ENCODE results near the gene ZNF549.
"Not testable (repeated sequence)": the region's sequence is repeated elsewhere in the genome, so short reads cannot be mapped to it uniquely, and the experiment has no call there.

The ZNF549 gene

GRCh38 chr19:57527136-57527881, at the start of gene ZNF549:
TSS of gene ZNF549 (plus strand) at chr19:57527356. CDS start at chr19:57527574, 218 bp downstream.
- DNase-seq (peak; percentile 87), ATAC-seq (replicated peaks) (peak; percentile 100)
- H3K4me3 Mint-ChIP-seq = peak within 1 kb of the TSS; percentile 93 to 96
- H3K4me1 Mint-ChIP-seq = peaks cover 14% of the 10 kb centered on the region in 2 donors
- peaks cover 21 to 25% of the 10 kb centered on the region in 2 donors for H3K36me3 Mint-ChIP-seq
- peak within 1 kb of the TSS; percentile 94 for H3K27ac Mint-ChIP-seq
- peaks cover under 1 to 3% of the 10 kb centered on the region in 2 donors for H3K9me3 Mint-ChIP-seq
- no peaks in the 10 kb centered on the region for H3K27me3 Mint-ChIP-seq

GRCh38 chr19:57487477-57488298, 39.5 kb upstream of the ZNF549 start, which contains the start of gene ZNF419:
TSS of gene ZNF419 (plus strand) at chr19:57487750. CDS start at chr19:57487951, 201 bp downstream.
- peaks cover 25 to 49% of the 10 kb centered on the region in 2 donors for H3K36me3 Mint-ChIP-seq
- H3K4me1 Mint-ChIP-seq = peaks cover 12 to 26% of the 10 kb centered on the region in 2 donors
- not testable (repeated sequence) for H3K27me3 Mint-ChIP-seq
- ATAC-seq (replicated peaks) (peak; percentile 99), DNase-seq (peak; percentile 91)
- peak within 1 kb of the TSS; percentile 52 for H3K27ac Mint-ChIP-seq
- H3K4me3 Mint-ChIP-seq = peak within 1 kb of the TSS; percentile 59 to 68
- peaks cover 14 to 21% of the 10 kb centered on the region in 2 donors for H3K9me3 Mint-ChIP-seq

DNA sequence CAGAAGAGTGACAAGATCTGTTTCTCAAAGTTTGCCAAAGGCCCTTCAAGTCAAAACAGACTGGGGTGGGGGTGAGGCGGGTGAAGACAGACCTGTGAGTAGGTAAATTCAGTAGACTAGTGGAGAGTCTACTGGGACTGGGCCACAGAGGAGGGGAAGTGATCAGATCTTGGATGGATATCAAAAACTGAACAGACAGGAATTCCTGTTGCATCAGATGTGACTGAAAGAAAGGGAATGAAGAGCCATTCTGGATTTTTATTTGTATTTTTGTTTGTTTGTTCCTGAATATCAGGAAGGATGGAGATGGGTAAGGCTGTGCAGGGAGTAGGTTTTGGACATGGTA, 38.9 kb upstream of the ZNF549 start:
- not testable (repeated sequence) for DNase-seq, H3K27me3 Mint-ChIP-seq
- H3K36me3 Mint-ChIP-seq = peaks cover 31 to 55% of the 10 kb centered on the region in 2 donors
- peaks cover 14 to 21% of the 10 kb centered on the region in 2 donors for H3K9me3 Mint-ChIP-seq
- H3K4me1 Mint-ChIP-seq = peaks cover 12 to 26% of the 10 kb centered on the region in 2 donors
- peak in 1 of 2 donors; percentile 18 for ATAC-seq (replicated peaks)
- peak overlapping the region; percentile 59 to 68 for H3K4me3 Mint-ChIP-seq
- peak overlapping the region; percentile 52 for H3K27ac Mint-ChIP-seq

DNA sequence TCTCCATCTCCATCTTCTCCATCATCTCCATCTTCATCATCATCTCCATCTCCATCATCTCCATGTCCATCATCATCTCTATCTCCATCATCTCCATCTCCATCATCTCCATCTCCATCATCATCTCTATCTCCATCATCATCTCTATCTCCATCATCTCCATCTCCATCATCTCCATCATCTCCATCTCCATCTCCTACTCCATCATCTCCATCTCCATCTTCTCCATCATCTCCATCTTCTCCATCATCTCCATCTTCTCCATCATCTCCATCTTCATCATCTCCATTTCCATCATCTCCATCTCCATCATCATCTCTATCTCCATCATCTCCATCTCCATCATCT, 27.9 kb upstream of the ZNF549 start:
- H3K27me3 Mint-ChIP-seq; DNase-seq; ATAC-seq (replicated peaks): not testable (repeated sequence)
- Mint-ChIP-seq H3K4me3 (peak overlapping the region; percentile 69 to 81), H3K27ac (peak overlapping the region; percentile 81), H3K36me3 (peaks cover 42 to 55% of the 10 kb centered on the region in 2 donors), H3K4me1 (peaks cover 22 to 38% of the 10 kb centered on the region in 2 donors), H3K9me3 (peaks cover 16 to 19% of the 10 kb centered on the region in 2 donors)

- Mint-ChIP-seq H3K36me3 (peaks cover 38 to 53% of the 10 kb centered on the region in 2 donors), H3K4me1 (peaks cover 22 to 38% of the 10 kb centered on the region in 2 donors), H3K4me3 (peak within 1 kb of the TSS; percentile 69 to 81), H3K9me3 (peaks cover 16 to 19% of the 10 kb centered on the region in 2 donors), H3K27ac (peak within 1 kb of the TSS; percentile 81)
- H3K27me3 Mint-ChIP-seq = not testable (repeated sequence)
- ATAC-seq (replicated peaks) (peak; percentile 99), DNase-seq (peak; percentile 93)
These were observed 27.3 kb upstream of the ZNF549 start, which contains the start of gene ZNF773 for GRCh38 chr19:57499680-57500395. TSS of gene ZNF773 (plus strand) at chr19:57499938. CDS start at chr19:57500081, 143 bp downstream.

- Mint-ChIP-seq H3K9me3 (peaks cover 16 to 19% of the 10 kb centered on the region in 2 donors), H3K4me3 (peak overlapping the region; percentile 69 to 81), H3K27ac (peak overlapping the region; percentile 81), H3K4me1 (peaks cover 22 to 38% of the 10 kb centered on the region in 2 donors), H3K36me3 (peaks cover 39 to 52% of the 10 kb centered on the region in 2 donors)
- H3K27me3 Mint-ChIP-seq, DNase-seq: not testable (repeated sequence)
- peak in 1 of 2 donors; percentile 18 for ATAC-seq (replicated peaks)
These were observed 26.8 kb upstream of the ZNF549 start for GRCh38 chr19:57500400-57500799.

DNA sequence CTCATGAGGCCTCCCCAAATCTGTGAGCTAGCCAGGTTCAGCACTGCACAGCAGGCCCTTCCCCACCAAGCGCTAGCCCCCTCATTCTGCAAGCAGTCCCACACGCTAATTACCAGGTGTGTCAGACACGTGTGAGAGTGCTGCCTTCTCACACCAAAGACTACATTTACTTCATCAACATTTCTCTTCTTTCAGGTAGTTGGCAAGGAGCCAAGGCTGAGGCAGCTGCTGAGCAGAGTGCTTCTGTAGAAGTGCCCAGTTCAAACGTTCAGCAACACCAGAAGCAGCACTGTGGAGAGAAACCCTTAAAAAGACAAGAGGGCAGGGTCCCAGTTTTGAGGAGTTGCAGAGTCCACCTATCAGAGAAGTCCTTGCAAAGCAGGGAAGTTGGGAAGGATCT, 21.0 kb upstream of the ZNF549 start:
- DNase-seq (no peak), ATAC-seq (replicated peaks) (no peak)
- Mint-ChIP-seq H3K4me3 (no peak overlapping the region), H3K36me3 (peaks cover 73 to 84% of the 10 kb centered on the region in 2 donors), H3K27me3 (no peaks in the 10 kb centered on the region), H3K9me3 (peaks cover 20 to 22% of the 10 kb centered on the region in 2 donors), H3K4me1 (peaks cover 10 to 22% of the 10 kb centered on the region in 2 donors), H3K27ac (no peak overlapping the region)

DNA sequence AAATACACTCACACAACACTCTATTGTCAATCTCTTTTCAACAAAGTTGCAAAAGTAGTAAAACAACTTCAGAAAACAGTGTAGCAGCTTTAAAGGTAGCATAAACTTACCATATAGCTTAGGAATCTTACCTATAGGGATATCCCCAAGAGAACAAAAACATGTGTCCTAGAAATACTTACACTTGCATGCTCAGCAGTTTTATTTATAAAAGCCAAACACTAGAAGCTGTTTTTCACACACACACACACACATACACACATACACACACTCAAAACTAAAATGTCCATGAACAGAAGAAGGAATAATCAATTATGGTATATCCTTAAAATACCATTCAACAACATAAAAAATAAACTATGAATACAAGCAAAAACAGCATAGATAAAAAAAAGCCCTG, 15.7 kb upstream of the ZNF549 start:
- DNase-seq (no peak), ATAC-seq (replicated peaks) (no peak)
- no peak overlapping the region for H3K4me3 Mint-ChIP-seq
- H3K9me3 Mint-ChIP-seq = peaks cover 29 to 42% of the 10 kb centered on the region in 2 donors
- H3K36me3 Mint-ChIP-seq = peaks cover 77 to 88% of the 10 kb centered on the region in 2 donors
- no peaks in the 10 kb centered on the region for H3K4me1 Mint-ChIP-seq
- no peaks in the 10 kb centered on the region for H3K27me3 Mint-ChIP-seq
- no peak overlapping the region for H3K27ac Mint-ChIP-seq

GRCh38 chr19:57512845-57513244, 14.3 kb upstream of the ZNF549 start:
- Mint-ChIP-seq H3K36me3 (peaks cover 76 to 83% of the 10 kb centered on the region in 2 donors), H3K27me3 (no peaks in the 10 kb centered on the region), H3K27ac (no peak overlapping the region), H3K4me1 (no peaks in the 10 kb centered on the region), H3K9me3 (peaks cover 29 to 42% of the 10 kb centered on the region in 2 donors), H3K4me3 (no peak overlapping the region)
- DNase-seq = no peak
- no peak for ATAC-seq (replicated peaks)

DNA sequence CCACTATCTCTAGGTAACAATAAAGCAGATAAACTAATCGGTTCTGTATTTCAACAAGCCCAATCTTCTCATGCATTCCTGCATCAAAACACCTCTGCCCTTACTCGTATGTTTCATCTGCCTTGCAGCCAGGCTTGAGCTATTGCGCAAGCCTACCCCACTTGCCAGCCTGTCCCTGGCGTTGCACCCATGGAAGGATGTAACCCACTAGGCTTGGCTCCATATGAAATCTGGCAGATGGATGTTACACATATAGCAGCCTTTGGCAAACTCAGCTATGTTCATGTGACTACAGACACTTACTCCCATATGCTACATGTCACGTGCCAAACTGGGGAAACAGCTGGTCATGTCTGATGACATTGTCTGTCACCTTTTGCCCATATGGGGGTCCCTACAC, 11.9 kb upstream of the ZNF549 start:
- peaks cover 29 to 43% of the 10 kb centered on the region in 2 donors for H3K9me3 Mint-ChIP-seq
- H3K27ac Mint-ChIP-seq = no peak overlapping the region
- no peak overlapping the region for H3K4me3 Mint-ChIP-seq
- H3K36me3 Mint-ChIP-seq = peaks cover 64 to 68% of the 10 kb centered on the region in 2 donors
- no peaks in the 10 kb centered on the region for H3K27me3 Mint-ChIP-seq
- DNase-seq = no peak
- no peaks in the 10 kb centered on the region for H3K4me1 Mint-ChIP-seq
- ATAC-seq (replicated peaks) = no peak

DNA sequence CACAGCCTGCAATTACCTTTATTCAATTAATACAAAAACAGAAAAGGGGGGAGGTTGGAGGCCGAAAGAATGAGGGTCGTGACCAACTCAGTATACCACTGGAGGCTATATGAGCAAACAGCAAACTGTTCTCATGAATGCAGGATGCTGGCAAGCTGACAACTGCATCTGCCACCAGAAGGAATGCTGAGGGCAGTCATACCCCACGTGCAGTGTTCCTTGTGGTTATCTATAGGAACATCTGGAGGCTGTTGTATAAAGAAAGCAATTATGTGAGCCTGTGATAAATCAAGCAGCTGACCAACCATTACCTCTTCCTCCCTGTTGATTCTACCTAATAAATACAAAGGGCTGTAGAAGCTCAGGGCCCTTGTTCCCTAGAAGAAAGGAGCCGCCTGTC, 9.1 kb upstream of the ZNF549 start:
- not testable (repeated sequence) for ATAC-seq (replicated peaks); H3K27ac Mint-ChIP-seq; H3K27me3 Mint-ChIP-seq; DNase-seq; H3K4me1 Mint-ChIP-seq; H3K4me3 Mint-ChIP-seq
- Mint-ChIP-seq H3K9me3 (peaks cover 20 to 32% of the 10 kb centered on the region in 2 donors), H3K36me3 (peaks cover 52 to 54% of the 10 kb centered on the region in 2 donors)

GRCh38 chr19:57537953-57538547, 10.9 kb downstream of the ZNF549 start:
- peaks cover 0 to 6% of the 10 kb centered on the region in 2 donors for H3K4me1 Mint-ChIP-seq
- no peak overlapping the region for H3K4me3 Mint-ChIP-seq
- peaks cover 54 to 60% of the 10 kb centered on the region in 2 donors for H3K9me3 Mint-ChIP-seq
- H3K27ac Mint-ChIP-seq = peak overlapping the region; percentile 17
- no peaks in the 10 kb centered on the region for H3K27me3 Mint-ChIP-seq
- no peak for DNase-seq
- ATAC-seq (replicated peaks) = no peak
- H3K36me3 Mint-ChIP-seq = peaks cover 96 to 97% of the 10 kb centered on the region in 2 donors

DNA sequence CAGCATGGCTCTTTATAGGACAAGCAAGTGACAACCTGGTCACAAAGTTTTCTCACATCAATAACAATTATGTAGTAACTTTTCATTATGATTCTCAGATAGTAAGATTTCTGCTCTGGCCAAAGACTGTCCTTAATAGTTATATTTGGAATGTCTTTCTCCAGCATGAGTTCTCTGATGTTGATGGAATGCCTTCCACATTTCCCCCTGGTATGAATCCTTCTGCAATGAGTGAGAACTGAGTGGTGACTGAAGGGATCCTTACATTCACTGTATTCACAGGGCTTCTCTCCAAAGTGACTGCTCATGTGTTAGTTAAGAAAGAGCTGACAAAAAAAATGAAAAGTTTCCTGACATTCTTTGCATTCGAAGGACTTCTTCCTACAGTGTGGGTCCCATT, 19.4 kb downstream of the ZNF549 start:
- H3K27ac Mint-ChIP-seq = no peak overlapping the region
- H3K36me3 Mint-ChIP-seq = peaks cover 85 to 93% of the 10 kb centered on the region in 2 donors
- H3K9me3 Mint-ChIP-seq = peaks cover 31 to 51% of the 10 kb centered on the region in 2 donors
- H3K4me1 Mint-ChIP-seq = peaks cover 0 to 2% of the 10 kb centered on the region in 2 donors
- DNase-seq (no peak), ATAC-seq (replicated peaks) (no peak)
- H3K27me3 Mint-ChIP-seq = no peaks in the 10 kb centered on the region
- no peak overlapping the region for H3K4me3 Mint-ChIP-seq
